Endothelial cell of coronary artery (primary cell): ENCODE data around the gene DOC2B. TPM values are rescaled to one million over a fixed set of nuclear protein-coding genes. Genes with fewer than 3 reads are reported as not detected.

Source experiments
- total RNA-seq: library from RNA; depleted of rRNA; stranded (reverse); fragments of >200 nt; gene quantifications from 2 replicates; pipeline ENCODE4 v1.2.3, GENCODE V29; 2014

DOC2B gene
- under 0.01 and 1.3 TPM in 2 replicates for total RNA-seq

GRCh38 chr17:181245-182049 is at the start of gene DOC2B:
TSS of gene DOC2B (minus strand) at chr17:181650. CDS start at chr17:181479, 171 bp downstream.

GRCh38 chr17:137166-137807 is 44.2 kb downstream of the DOC2B start, which contains the start of gene SCGB1C2:
TSS of gene SCGB1C2 (plus strand) at chr17:137569. CDS start at chr17:137591, 22 bp downstream.

Other genes starting within 250 kb of the DOC2B start
- gene SCGB1C2, start 44.1 kb downstream of the DOC2B start, total RNA-seq: not detected in 2 replicates
- 2.8 and 7.5 TPM in 2 replicates for gene RPH3AL, start 171.2 kb upstream of the DOC2B start, total RNA-seq